HS-5 (cell line): Measurements from ENCODE around the gene DCLK3.

Source experiments
- DNase-seq: peaks from one replicate; pipeline ENCODE4 v3.0.0-alpha.2; 2012; ENCODE audit warnings: low read depth

Gene DCLK3

GRCh38 chr3:36707623-36708409 lies 56.5 kb downstream of the DCLK3 start:
- DNase-seq, result no peak

GRCh38 chr3:36705015-36705414 lies 59.3 kb downstream of the DCLK3 start:
- DNase-seq, result no peak

- DNase-seq, result no peak
Observed at GRCh38 chr3:36704280-36704679, 60.1 kb downstream of the DCLK3 start.

GRCh38 chr3:36701249-36701572 lies 63.1 kb downstream of the DCLK3 start:
- no peak for DNase-seq

- DNase-seq, result peak; percentile 34
Observed at GRCh38 chr3:36700537-36701248, 63.7 kb downstream of the DCLK3 start.

GRCh38 chr3:36698314-36698713 lies 66.0 kb downstream of the DCLK3 start:
- DNase-seq, result no peak

GRCh38 chr3:36697229-36698001 lies 66.9 kb downstream of the DCLK3 start:
- no peak for DNase-seq

- DNase-seq, result no peak
Observed at GRCh38 chr3:36696799-36697198, 67.6 kb downstream of the DCLK3 start.

GRCh38 chr3:36695769-36696137 lies 68.6 kb downstream of the DCLK3 start:
- peak; percentile 78 for DNase-seq

GRCh38 chr3:36695113-36695768 lies 69.1 kb downstream of the DCLK3 start:
- no peak for DNase-seq

GRCh38 chr3:36693670-36694069 lies 70.7 kb downstream of the DCLK3 start:
- no peak for DNase-seq

- no peak for DNase-seq
Observed at GRCh38 chr3:36689560-36689959, 74.8 kb downstream of the DCLK3 start.

GRCh38 chr3:36688815-36689214 lies 75.5 kb downstream of the DCLK3 start:
- DNase-seq, result no peak

- DNase-seq, result no peak
Observed at GRCh38 chr3:36686516-36686915, 77.8 kb downstream of the DCLK3 start.

GRCh38 chr3:36681867-36682266 lies 82.5 kb downstream of the DCLK3 start:
- DNase-seq, result no peak

GRCh38 chr3:36680952-36681351 lies 83.4 kb downstream of the DCLK3 start:
- DNase-seq, result no peak

- DNase-seq, result peak; percentile 57
Observed at GRCh38 chr3:36679384-36680200, 84.8 kb downstream of the DCLK3 start.

- DNase-seq, result peak; percentile 49
Observed at GRCh38 chr3:36678216-36679013, 85.9 kb downstream of the DCLK3 start.

GRCh38 chr3:36677331-36678007 lies 86.9 kb downstream of the DCLK3 start:
- DNase-seq, result peak; percentile 95

GRCh38 chr3:36674816-36675215 lies 89.5 kb downstream of the DCLK3 start:
- no peak for DNase-seq
